Measurements from ENCODE around the gene DNAJC27.

- TF ChIP-seq EP300 (IDR thresholded peaks at IDR 0.05) (no peak), POLR2AphosphoS5 (IDR thresholded peaks at IDR 0.05) (no peak), POLR2A (IDR thresholded peaks at IDR 0.05) (no peak)
- TF ChIP-seq, protein P1, sequence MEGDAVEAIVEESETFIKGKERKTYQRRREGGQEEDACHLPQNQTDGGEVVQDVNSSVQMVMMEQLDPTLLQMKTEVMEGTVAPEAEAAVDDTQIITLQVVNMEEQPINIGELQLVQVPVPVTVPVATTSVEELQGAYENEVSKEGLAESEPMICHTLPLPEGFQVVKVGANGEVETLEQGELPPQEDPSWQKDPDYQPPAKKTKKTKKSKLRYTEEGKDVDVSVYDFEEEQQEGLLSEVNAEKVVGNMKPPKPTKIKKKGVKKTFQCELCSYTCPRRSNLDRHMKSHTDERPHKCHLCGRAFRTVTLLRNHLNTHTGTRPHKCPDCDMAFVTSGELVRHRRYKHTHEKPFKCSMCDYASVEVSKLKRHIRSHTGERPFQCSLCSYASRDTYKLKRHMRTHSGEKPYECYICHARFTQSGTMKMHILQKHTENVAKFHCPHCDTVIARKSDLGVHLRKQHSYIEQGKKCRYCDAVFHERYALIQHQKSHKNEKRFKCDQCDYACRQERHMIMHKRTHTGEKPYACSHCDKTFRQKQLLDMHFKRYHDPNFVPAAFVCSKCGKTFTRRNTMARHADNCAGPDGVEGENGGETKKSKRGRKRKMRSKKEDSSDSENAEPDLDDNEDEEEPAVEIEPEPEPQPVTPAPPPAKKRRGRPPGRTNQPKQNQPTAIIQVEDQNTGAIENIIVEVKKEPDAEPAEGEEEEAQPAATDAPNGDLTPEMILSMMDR (IDR thresholded peaks at IDR 0.05), result no peak
Measured at GRCh38 chr2:24912523-24912922, 59.2 kb downstream of the DNAJC27 start.

Measured in gastroesophageal sphincter (tissue), 3 donors.